ENCODE measurements around the gene UNC13A. TPM values are rescaled to one million over a fixed set of nuclear protein-coding genes. Genes with fewer than 3 reads are reported as not detected.

Gene UNC13A
- polyA plus RNA-seq, 1 donor from 2014 or later, result 7.8 TPM

DNA sequence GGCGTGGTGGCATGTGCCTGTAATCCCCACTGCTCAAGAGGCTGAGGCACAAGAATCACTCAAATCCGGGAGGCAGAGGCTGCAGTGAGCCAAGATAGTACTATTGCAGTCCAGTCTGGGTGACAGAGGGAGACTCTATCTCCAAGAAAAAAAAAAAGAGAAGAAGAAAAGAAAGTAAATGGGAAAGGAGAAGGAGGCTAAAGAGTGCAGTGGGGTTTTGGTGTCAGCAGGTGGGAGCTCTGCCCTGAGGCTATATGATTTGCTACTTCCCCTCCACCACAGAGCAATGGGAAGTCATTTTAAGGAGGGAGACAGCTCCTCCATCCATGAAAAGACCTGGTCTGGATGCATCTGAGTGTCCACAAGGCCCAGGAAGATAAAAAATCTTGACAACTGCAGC lies 23.1 kb downstream of the UNC13A start:
- no peak for TF ChIP-seq EP300 (conservative IDR thresholded peaks at IDR 0.05; ENCODE audit: poor library complexity, severe bottlenecking)
- no peak for TF ChIP-seq EZH2 (IDR thresholded peaks at IDR 0.05; ENCODE audit: borderline replicate concordance, insufficient read depth, low read length, poor library complexity, severe bottlenecking)
- TF ChIP-seq SMC3 (conservative IDR thresholded peaks at IDR 0.05; ENCODE audit: poor library complexity), result no peak
- TF ChIP-seq MXI1 (conservative IDR thresholded peaks at IDR 0.05; ENCODE audit: poor library complexity, severe bottlenecking), result no peak
- no peak for TF ChIP-seq RAD21 (conservative IDR thresholded peaks at IDR 0.05)
- TF ChIP-seq POLR2AphosphoS5 (IDR thresholded peaks at IDR 0.05), result no peak
- TF ChIP-seq, protein P1, sequence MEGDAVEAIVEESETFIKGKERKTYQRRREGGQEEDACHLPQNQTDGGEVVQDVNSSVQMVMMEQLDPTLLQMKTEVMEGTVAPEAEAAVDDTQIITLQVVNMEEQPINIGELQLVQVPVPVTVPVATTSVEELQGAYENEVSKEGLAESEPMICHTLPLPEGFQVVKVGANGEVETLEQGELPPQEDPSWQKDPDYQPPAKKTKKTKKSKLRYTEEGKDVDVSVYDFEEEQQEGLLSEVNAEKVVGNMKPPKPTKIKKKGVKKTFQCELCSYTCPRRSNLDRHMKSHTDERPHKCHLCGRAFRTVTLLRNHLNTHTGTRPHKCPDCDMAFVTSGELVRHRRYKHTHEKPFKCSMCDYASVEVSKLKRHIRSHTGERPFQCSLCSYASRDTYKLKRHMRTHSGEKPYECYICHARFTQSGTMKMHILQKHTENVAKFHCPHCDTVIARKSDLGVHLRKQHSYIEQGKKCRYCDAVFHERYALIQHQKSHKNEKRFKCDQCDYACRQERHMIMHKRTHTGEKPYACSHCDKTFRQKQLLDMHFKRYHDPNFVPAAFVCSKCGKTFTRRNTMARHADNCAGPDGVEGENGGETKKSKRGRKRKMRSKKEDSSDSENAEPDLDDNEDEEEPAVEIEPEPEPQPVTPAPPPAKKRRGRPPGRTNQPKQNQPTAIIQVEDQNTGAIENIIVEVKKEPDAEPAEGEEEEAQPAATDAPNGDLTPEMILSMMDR (IDR thresholded peaks at IDR 0.05; ENCODE audit: poor library complexity, severe bottlenecking), result no peak
- TF ChIP-seq, protein P2, sequence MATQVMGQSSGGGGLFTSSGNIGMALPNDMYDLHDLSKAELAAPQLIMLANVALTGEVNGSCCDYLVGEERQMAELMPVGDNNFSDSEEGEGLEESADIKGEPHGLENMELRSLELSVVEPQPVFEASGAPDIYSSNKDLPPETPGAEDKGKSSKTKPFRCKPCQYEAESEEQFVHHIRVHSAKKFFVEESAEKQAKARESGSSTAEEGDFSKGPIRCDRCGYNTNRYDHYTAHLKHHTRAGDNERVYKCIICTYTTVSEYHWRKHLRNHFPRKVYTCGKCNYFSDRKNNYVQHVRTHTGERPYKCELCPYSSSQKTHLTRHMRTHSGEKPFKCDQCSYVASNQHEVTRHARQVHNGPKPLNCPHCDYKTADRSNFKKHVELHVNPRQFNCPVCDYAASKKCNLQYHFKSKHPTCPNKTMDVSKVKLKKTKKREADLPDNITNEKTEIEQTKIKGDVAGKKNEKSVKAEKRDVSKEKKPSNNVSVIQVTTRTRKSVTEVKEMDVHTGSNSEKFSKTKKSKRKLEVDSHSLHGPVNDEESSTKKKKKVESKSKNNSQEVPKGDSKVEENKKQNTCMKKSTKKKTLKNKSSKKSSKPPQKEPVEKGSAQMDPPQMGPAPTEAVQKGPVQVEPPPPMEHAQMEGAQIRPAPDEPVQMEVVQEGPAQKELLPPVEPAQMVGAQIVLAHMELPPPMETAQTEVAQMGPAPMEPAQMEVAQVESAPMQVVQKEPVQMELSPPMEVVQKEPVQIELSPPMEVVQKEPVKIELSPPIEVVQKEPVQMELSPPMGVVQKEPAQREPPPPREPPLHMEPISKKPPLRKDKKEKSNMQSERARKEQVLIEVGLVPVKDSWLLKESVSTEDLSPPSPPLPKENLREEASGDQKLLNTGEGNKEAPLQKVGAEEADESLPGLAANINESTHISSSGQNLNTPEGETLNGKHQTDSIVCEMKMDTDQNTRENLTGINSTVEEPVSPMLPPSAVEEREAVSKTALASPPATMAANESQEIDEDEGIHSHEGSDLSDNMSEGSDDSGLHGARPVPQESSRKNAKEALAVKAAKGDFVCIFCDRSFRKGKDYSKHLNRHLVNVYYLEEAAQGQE (IDR thresholded peaks at IDR 0.05; ENCODE audit: borderline replicate concordance), result no peak
- TF ChIP-seq TAF1 (IDR thresholded peaks at IDR 0.05; ENCODE audit: low read depth), result no peak
- H3K9me3 ChIP-seq (ENCODE audit: low read length), result peaks cover 8% of the 10 kb centered on the region
- no peak overlapping the region for H3K4me2 ChIP-seq (ENCODE audit: low read length)
- no peaks in the 10 kb centered on the region for H4K20me1 ChIP-seq (ENCODE audit: insufficient read depth)
- H3K27ac ChIP-seq (ENCODE audit: low read length), result no peak overlapping the region
- H3F3A ChIP-seq (ENCODE audit: insufficient read depth, low read length, poor library complexity, severe bottlenecking), result no peaks in the 10 kb centered on the region
- no peak overlapping the region for H3K9ac ChIP-seq (ENCODE audit: low read length)
- H3K79me2 ChIP-seq (replicated peaks; ENCODE audit: insufficient read depth, low read length), result no peaks in the 10 kb centered on the region
- H3K27me3 ChIP-seq (ENCODE audit: insufficient read depth, low read depth, low read length), result no peaks in the 10 kb centered on the region
- no peak overlapping the region for H2AFZ ChIP-seq (ENCODE audit: low read depth, low read length)
- no peak overlapping the region for H3K4me3 ChIP-seq (ENCODE audit: low read length)
- no peaks in the 10 kb centered on the region for H3K36me3 ChIP-seq (ENCODE audit: insufficient read depth, low read length)
- no peaks in the 10 kb centered on the region for H3K9me2 ChIP-seq (ENCODE audit: insufficient read depth, low read length)

DNA sequence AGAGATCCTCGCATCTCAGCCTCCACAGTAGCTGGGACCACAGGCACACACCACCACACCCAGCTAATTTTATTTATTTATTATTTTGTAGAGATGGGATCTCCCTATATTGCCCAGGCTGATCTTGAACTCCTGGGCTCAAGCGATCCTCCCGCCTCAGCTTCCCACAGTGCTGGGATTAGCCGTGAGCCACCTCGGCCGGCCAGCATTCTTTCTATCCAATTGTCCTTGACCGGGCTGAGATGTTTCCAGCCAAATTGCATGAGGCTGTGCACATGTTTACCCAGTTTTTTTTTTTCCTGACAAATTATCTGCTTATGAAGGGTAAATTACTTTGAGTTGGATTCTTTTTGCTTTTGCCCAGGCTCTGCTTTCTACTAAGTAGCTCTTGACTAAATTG lies 28.2 kb downstream of the UNC13A start:
- Histone ChIP-seq H4K20me1 (ENCODE audit: insufficient read depth) (no peaks in the 10 kb centered on the region), H3F3A (ENCODE audit: insufficient read depth, low read length, poor library complexity, severe bottlenecking) (no peaks in the 10 kb centered on the region), H3K36me3 (ENCODE audit: insufficient read depth, low read length) (peaks cover 8% of the 10 kb centered on the region), H3K79me2 (replicated peaks; ENCODE audit: insufficient read depth, low read length) (no peaks in the 10 kb centered on the region), H3K4me2 (ENCODE audit: low read length) (no peak overlapping the region), H3K9me2 (ENCODE audit: insufficient read depth, low read length) (no peaks in the 10 kb centered on the region), H3K4me3 (ENCODE audit: low read length) (no peak overlapping the region), H3K9ac (ENCODE audit: low read length) (no peak overlapping the region), H3K27ac (ENCODE audit: low read length) (no peak overlapping the region), H3K27me3 (ENCODE audit: insufficient read depth, low read depth, low read length) (no peaks in the 10 kb centered on the region), H2AFZ (ENCODE audit: low read depth, low read length) (no peak overlapping the region), H3K9me3 (ENCODE audit: low read length) (peaks cover under 1% of the 10 kb centered on the region)
- TF ChIP-seq SMC3 (conservative IDR thresholded peaks at IDR 0.05; ENCODE audit: poor library complexity), result no peak
- no peak for TF ChIP-seq POLR2AphosphoS5 (IDR thresholded peaks at IDR 0.05)
- TF ChIP-seq, protein P2 (IDR thresholded peaks at IDR 0.05; ENCODE audit: borderline replicate concordance), result no peak
- TF ChIP-seq, protein P1 (IDR thresholded peaks at IDR 0.05; ENCODE audit: poor library complexity, severe bottlenecking), result no peak
- TF ChIP-seq MXI1 (conservative IDR thresholded peaks at IDR 0.05; ENCODE audit: poor library complexity, severe bottlenecking), result no peak

Data from neural cell (in vitro differentiated cells).